Glutamatergic neuron (in vitro differentiated cells): ENCODE data around the gene VANGL1. TPM values are rescaled to one million over a fixed set of nuclear protein-coding genes. Genes with fewer than 3 reads are reported as not detected.

Experiments
- DNase-seq: peaks from one replicate; pipeline ENCODE4 v3.0.0; 2022
- H3K27ac Mint-ChIP-seq: one replicate; pipeline ENCODE4 v1.8.0; 2020; ENCODE audit warnings: mild to moderate bottlenecking, mixed read lengths, inconsistent platforms; ENCODE audit not compliant: unreplicated experiment
- H3K27me3 Mint-ChIP-seq: one replicate; pipeline ENCODE4 v1.8.0; 2020; ENCODE audit warnings: mild to moderate bottlenecking, moderate library complexity, mixed read lengths, inconsistent platforms; ENCODE audit not compliant: unreplicated experiment
- H3K36me3 Mint-ChIP-seq: one replicate; pipeline ENCODE4 v1.8.0; 2020; ENCODE audit warnings: mild to moderate bottlenecking, mixed read lengths, inconsistent platforms; ENCODE audit not compliant: unreplicated experiment
- H3K4me1 Mint-ChIP-seq: one replicate; pipeline ENCODE4 v1.8.0; 2020; ENCODE audit warnings: mild to moderate bottlenecking, low read depth, mixed read lengths, inconsistent platforms; ENCODE audit not compliant: unreplicated experiment
- H3K4me3 Mint-ChIP-seq: one replicate; pipeline ENCODE4 v1.8.0; 2020; ENCODE audit warnings: mild to moderate bottlenecking, mixed read lengths, inconsistent platforms; ENCODE audit not compliant: unreplicated experiment
- H3K9me3 Mint-ChIP-seq: one replicate; pipeline ENCODE4 v1.8.0; 2020; ENCODE audit warnings: mild to moderate bottlenecking, moderate library complexity, mixed read lengths, inconsistent platforms; ENCODE audit not compliant: unreplicated experiment
- CTCF ChIP-seq: fragments of 200-600 bp; sonication (generic); IDR thresholded peaks from one replicate; pipeline ENCODE4 v1.5.0; 2021; ENCODE audit not compliant: partially characterized antibody, unreplicated experiment
- total RNA-seq: library from RNA; stranded (reverse); fragmentation: NEBNext Ultra II Directional; extraction: Animal tissue kit (Norgen Biotek cat#: 25700); gene quantifications from one replicate; pipeline ENCODE4 v1.2.1, GENCODE V29; 2021; ENCODE audit not compliant: unreplicated experiment

Gene VANGL1
- total RNA-seq, 1 donor from 2014 or later = 4.6 TPM

DNA sequence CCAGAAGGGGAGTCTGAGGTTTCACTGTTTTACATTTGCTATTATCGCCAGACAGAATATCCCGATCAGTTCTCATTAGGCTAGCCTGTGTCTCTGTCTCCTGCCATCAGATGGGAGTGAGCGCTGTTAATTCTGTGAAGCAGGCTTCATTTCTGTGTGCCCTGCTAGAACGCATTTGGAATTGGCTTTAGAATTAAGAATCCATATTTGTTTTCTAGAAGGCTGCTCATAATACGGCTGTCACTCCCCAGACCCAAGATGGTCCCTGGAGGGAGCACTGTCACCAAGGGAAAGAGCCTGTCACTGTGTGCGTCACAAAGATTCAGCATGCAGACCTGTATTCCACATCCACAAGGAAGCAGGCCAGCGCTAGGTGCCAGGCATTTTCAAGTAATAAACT is 77.5 kb downstream of the VANGL1 start:
- H3K9me3 Mint-ChIP-seq = peaks cover 3% of the 10 kb centered on the region
- H3K36me3 Mint-ChIP-seq = no peaks in the 10 kb centered on the region
- no peak overlapping the region for H3K4me3 Mint-ChIP-seq
- H3K27ac Mint-ChIP-seq = no peak overlapping the region
- DNase-seq = no peak
- peaks cover 26% of the 10 kb centered on the region for H3K4me1 Mint-ChIP-seq
- H3K27me3 Mint-ChIP-seq = peaks cover 2% of the 10 kb centered on the region
- TF ChIP-seq CTCF = no peak

- Mint-ChIP-seq H3K27ac (no peak overlapping the region), H3K36me3 (no peaks in the 10 kb centered on the region), H3K4me3 (no peak overlapping the region), H3K9me3 (peaks cover 1% of the 10 kb centered on the region), H3K27me3 (peaks cover 2% of the 10 kb centered on the region), H3K4me1 (peaks cover 26% of the 10 kb centered on the region)
- TF ChIP-seq CTCF = no peak
- DNase-seq = no peak
Observed at GRCh38 chr1:115722221-115722620, 80.5 kb downstream of the VANGL1 start.

- H3K4me3 Mint-ChIP-seq = no peak overlapping the region
- no peaks in the 10 kb centered on the region for H3K36me3 Mint-ChIP-seq
- H3K27me3 Mint-ChIP-seq = peaks cover 2% of the 10 kb centered on the region
- H3K4me1 Mint-ChIP-seq = peaks cover 19% of the 10 kb centered on the region
- TF ChIP-seq CTCF = no peak
- no peaks in the 10 kb centered on the region for H3K9me3 Mint-ChIP-seq
- DNase-seq = no peak
- H3K27ac Mint-ChIP-seq = no peak overlapping the region
Observed at GRCh38 chr1:115723756-115724155, 82.0 kb downstream of the VANGL1 start.

DNA sequence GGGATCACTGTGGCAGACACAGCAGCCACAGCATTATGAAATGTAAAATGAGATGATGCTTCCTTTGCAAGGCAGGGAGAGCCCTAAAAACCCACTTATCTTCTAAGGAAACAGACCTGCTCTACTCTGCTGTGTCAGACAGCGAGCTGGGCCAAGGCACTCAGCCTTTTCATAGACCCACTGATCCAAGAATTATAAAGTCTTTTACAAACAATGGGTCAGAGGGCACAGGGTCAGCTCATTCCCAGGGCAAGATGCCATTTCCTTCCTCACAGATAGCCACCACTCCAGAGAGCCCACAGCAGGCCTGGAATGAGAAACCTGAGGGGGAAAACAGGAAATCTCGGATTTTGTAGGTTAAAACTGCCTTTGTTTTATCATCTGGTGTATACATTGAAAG is 83.8 kb downstream of the VANGL1 start:
- Mint-ChIP-seq H3K4me3 (no peak overlapping the region), H3K4me1 (peaks cover 8% of the 10 kb centered on the region), H3K36me3 (no peaks in the 10 kb centered on the region), H3K27ac (no peak overlapping the region), H3K9me3 (no peaks in the 10 kb centered on the region), H3K27me3 (peaks cover 2% of the 10 kb centered on the region)
- no peak for TF ChIP-seq CTCF
- no peak for DNase-seq

GRCh38 chr1:115726161-115726560 is 84.4 kb downstream of the VANGL1 start:
- no peak for DNase-seq
- peaks cover 2% of the 10 kb centered on the region for H3K27me3 Mint-ChIP-seq
- peaks cover 7% of the 10 kb centered on the region for H3K4me1 Mint-ChIP-seq
- H3K27ac Mint-ChIP-seq = no peak overlapping the region
- TF ChIP-seq CTCF = no peak
- no peaks in the 10 kb centered on the region for H3K9me3 Mint-ChIP-seq
- H3K36me3 Mint-ChIP-seq = no peaks in the 10 kb centered on the region
- H3K4me3 Mint-ChIP-seq = no peak overlapping the region
